ENCODE measurements around the gene DNAJC10. TPM values are rescaled to one million over a fixed set of nuclear protein-coding genes. Genes with fewer than 3 reads are reported as not detected.

Gene DNAJC10
- polyA plus RNA-seq, 3 donors, result 25.2 to 102 (median 79.4) TPM

DNA sequence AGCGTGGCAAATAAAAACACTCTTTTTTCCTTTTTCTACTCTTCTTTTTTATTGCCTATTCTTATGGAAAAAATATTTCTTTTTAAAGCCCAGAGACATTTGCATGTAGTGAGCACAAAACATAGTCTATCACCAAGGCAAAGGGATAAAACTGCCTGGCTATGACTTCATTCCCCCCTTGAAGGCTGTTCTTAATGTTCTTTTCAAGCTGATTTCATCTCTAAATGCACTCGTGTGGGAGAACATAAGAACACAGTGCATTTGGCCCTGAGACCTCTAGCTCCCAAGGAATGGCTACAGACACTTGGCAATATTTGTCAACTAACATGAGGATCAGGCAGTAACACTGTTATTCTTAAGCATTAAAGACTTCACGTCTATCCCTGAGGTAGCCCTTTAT is 17.4 kb upstream of the DNAJC10 start:
- H3K4me3 Mint-ChIP-seq, result no peak overlapping the region
- 90% methylated on average over 1 of the region's 3 CpGs for WGBS (ENCODE audit: insufficient coverage)
- no peaks in the 10 kb centered on the region for H3K79me2 ChIP-seq (ENCODE audit: insufficient read depth, low read length)
- no peak overlapping the region for H3K9ac ChIP-seq (ENCODE audit: insufficient read depth, low read length, poor library complexity, severe bottlenecking)
- H3K4me3 ChIP-seq (replicated peaks in 1 of 3; ENCODE audit: low read depth in 2 of 3, low read length in 3 of 3), result no peak overlapping the region
- no peak overlapping the region for H3K27ac ChIP-seq (ENCODE audit: low read depth in 1 of 2, low read length in 2 of 2)
- H3K27me3 Mint-ChIP-seq (ENCODE audit: low read depth in 3 of 3), result no peaks in the 10 kb centered on the region
- H2AFZ ChIP-seq (ENCODE audit: insufficient read depth, low read depth, low read length, poor library complexity, severe bottlenecking), result no peak overlapping the region
- no peak for DNase-seq
- no peaks in the 10 kb centered on the region for H3K27me3 ChIP-seq (ENCODE audit: control insufficient read depth in 2 of 2, insufficient read depth in 2 of 2, low read length in 2 of 2)
- no peak overlapping the region for H3K27ac Mint-ChIP-seq
- no peaks in the 10 kb centered on the region for H3K4me1 Mint-ChIP-seq
- no peaks in the 10 kb centered on the region for H3K36me3 Mint-ChIP-seq
- H4K20me1 ChIP-seq (ENCODE audit: insufficient read depth, low read length), result no peaks in the 10 kb centered on the region
- H3K4me2 ChIP-seq (replicated peaks; ENCODE audit: extremely low read depth, low read length, poor library complexity, severe bottlenecking), result no peak overlapping the region
- H3K9me3 Mint-ChIP-seq, result peaks cover 0 to 3% (median 0%) of the 10 kb centered on the region in 7 donors
- H3K9me3 ChIP-seq (replicated peaks in 1 of 2; ENCODE audit: control insufficient read depth in 1 of 2, insufficient read depth in 1 of 2, low read length in 2 of 2), result no peaks in the 10 kb centered on the region
- no peaks in the 10 kb centered on the region for H3K36me3 ChIP-seq (replicated peaks in 1 of 2; ENCODE audit: control insufficient read depth in 1 of 2, insufficient read depth in 2 of 2, low read length in 2 of 2)
- intact Hi-C loops (cut with micrococcal nuclease), result no loop called here
- TF ChIP-seq, protein P1, sequence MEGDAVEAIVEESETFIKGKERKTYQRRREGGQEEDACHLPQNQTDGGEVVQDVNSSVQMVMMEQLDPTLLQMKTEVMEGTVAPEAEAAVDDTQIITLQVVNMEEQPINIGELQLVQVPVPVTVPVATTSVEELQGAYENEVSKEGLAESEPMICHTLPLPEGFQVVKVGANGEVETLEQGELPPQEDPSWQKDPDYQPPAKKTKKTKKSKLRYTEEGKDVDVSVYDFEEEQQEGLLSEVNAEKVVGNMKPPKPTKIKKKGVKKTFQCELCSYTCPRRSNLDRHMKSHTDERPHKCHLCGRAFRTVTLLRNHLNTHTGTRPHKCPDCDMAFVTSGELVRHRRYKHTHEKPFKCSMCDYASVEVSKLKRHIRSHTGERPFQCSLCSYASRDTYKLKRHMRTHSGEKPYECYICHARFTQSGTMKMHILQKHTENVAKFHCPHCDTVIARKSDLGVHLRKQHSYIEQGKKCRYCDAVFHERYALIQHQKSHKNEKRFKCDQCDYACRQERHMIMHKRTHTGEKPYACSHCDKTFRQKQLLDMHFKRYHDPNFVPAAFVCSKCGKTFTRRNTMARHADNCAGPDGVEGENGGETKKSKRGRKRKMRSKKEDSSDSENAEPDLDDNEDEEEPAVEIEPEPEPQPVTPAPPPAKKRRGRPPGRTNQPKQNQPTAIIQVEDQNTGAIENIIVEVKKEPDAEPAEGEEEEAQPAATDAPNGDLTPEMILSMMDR (IDR thresholded peaks at IDR 0.05), result no peak
- H3K4me1 ChIP-seq (ENCODE audit: control insufficient read depth in 1 of 2, insufficient read depth in 2 of 2, low read length in 2 of 2), result no peaks in the 10 kb centered on the region

- intact Hi-C loops (cut with micrococcal nuclease), result no loop called here
Measured at GRCh38 chr2:182705761-182706160, 10.3 kb upstream of the DNAJC10 start.

More at GRCh38 chr2:182705761-182706160, 10.3 kb upstream of the DNAJC10 start:
- Histone ChIP-seq H3K4me3 (replicated peaks in 1 of 3; ENCODE audit: low read depth in 2 of 3, low read length in 3 of 3) (no peak overlapping the region), H3K27ac (ENCODE audit: low read depth in 1 of 2, low read length in 2 of 2) (no peak overlapping the region), H2AFZ (ENCODE audit: insufficient read depth, low read depth, low read length, poor library complexity, severe bottlenecking) (no peak overlapping the region), H3K36me3 (replicated peaks in 1 of 2; ENCODE audit: control insufficient read depth in 1 of 2, insufficient read depth in 2 of 2, low read length in 2 of 2) (no peaks in the 10 kb centered on the region), H3K27me3 (ENCODE audit: control insufficient read depth in 2 of 2, insufficient read depth in 2 of 2, low read length in 2 of 2) (no peaks in the 10 kb centered on the region), H3K79me2 (ENCODE audit: insufficient read depth, low read length) (no peaks in the 10 kb centered on the region), H3K4me1 (ENCODE audit: control insufficient read depth in 1 of 2, insufficient read depth in 2 of 2, low read length in 2 of 2) (peaks cover 3 to 5% of the 10 kb centered on the region in 2 donors), H3K9me3 (replicated peaks in 1 of 2; ENCODE audit: control insufficient read depth in 1 of 2, insufficient read depth in 1 of 2, low read length in 2 of 2) (no peaks in the 10 kb centered on the region), H3K4me2 (replicated peaks; ENCODE audit: extremely low read depth, low read length, poor library complexity, severe bottlenecking) (no peak overlapping the region), H3K9ac (ENCODE audit: insufficient read depth, low read length, poor library complexity, severe bottlenecking) (no peak overlapping the region), H4K20me1 (ENCODE audit: insufficient read depth, low read length) (no peaks in the 10 kb centered on the region)
- no CpG with 5 or more reads among the region's 1 CpG for WGBS (ENCODE audit: insufficient coverage)
- TF ChIP-seq, protein P1 (IDR thresholded peaks at IDR 0.05), result no peak
- Mint-ChIP-seq H3K4me3 (no peak overlapping the region), H3K36me3 (no peaks in the 10 kb centered on the region), H3K27me3 (ENCODE audit: low read depth in 3 of 3) (no peaks in the 10 kb centered on the region), H3K4me1 (peaks cover 6% of the 10 kb centered on the region), H3K27ac (peak overlapping the region in 1 of 7 donors; percentile 52), H3K9me3 (peaks cover 0 to 8% (median 3%) of the 10 kb centered on the region in 7 donors)
- no peak for DNase-seq

Measured in CD14-positive monocyte (primary cell).